ENCODE measurements around the gene HSF5. TPM values are rescaled to one million over a fixed set of nuclear protein-coding genes. Genes with fewer than 3 reads are reported as not detected.

The HSF5 gene
- total and polyA plus RNA-seq, 2 donors (not counting 3 experiments of a cell fraction or from before 2014, with no cell fraction given) = 0.03 TPM; not detected in 1

DNA sequence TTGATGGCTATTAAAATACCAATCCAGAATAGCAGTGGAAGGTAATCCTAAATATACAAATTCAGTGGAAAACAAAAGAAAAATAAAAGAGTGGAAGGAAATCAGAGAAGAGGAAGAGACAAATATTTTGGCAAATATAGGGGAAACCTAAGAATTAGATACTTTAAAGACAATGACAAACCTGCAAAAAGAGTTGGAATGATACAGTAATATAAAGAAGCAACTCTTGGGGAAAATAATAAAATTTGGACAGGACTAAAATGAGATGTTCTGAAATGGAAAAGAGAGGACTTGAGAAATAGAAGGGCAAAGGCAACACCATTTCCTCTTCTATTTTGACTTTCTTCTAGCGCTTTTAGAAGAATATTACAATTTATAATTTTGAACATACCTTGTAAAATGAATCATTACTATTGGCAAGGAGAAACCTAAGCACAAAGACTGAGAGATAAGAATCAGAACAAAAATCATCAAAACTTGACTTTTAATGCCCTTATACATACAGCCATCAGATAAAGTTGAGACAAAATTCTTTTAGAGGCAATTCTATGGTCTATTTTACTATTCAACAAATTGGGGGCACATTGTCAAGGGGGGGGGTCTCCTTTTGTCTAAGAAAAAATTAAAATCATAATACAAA is 76.0 kb downstream of the HSF5 start:
- peaks cover 3 to 38% of the 10 kb centered on the region in 2 experiments for H3K27me3 ChIP-seq (ENCODE audit: control insufficient read depth in 2 of 2, insufficient read depth in 2 of 2, low read length in 2 of 2)
- H3K4me3 ChIP-seq (replicated peaks in 1 of 3; ENCODE audit: insufficient read depth in 1 of 3, low read depth in 1 of 3, low read length in 3 of 3) = no peak overlapping the region
- CTCF ChIA-PET = interaction anchor here (1.4 kb wide), 1 partner anchor 95 kb away, joined by 5 read pairs; no protein-coding TSS in a partner anchor
- DNase-seq (ENCODE audit: low read depth, low spot score) (no peak), FAIRE-seq (no peak)
- no peak overlapping the region for H3K9ac ChIP-seq (replicated peaks; ENCODE audit: extremely low read depth, insufficient read depth, low read length)
- H2AFZ ChIP-seq (ENCODE audit: low read depth, low read length) = no peak overlapping the region
- no peaks in the 10 kb centered on the region for H3K4me1 ChIP-seq (ENCODE audit: control insufficient read depth, extremely low read depth, insufficient read depth, low read length)
- dilution Hi-C loops (cut with MboI; ENCODE audit: extremely low pct_ligation_motif_present, low sequenced_read_pairs) = no loop called here
- H3K9me1 ChIP-seq (replicated peaks; ENCODE audit: control insufficient read depth, extremely low read depth, insufficient read depth, low read length) = no peaks in the 10 kb centered on the region
- H3K79me2 ChIP-seq (ENCODE audit: control insufficient read depth, insufficient read depth, low read length) = no peaks in the 10 kb centered on the region
- no peak overlapping the region for H3K4me2 ChIP-seq (ENCODE audit: insufficient read depth, low read length)
- H4K20me1 ChIP-seq (replicated peaks; ENCODE audit: control insufficient read depth, extremely low read depth, insufficient read depth, low read length) = no peaks in the 10 kb centered on the region
- TF ChIP-seq POLR2AphosphoS5 (IDR thresholded peaks at IDR 0.05; ENCODE audit: insufficient read depth, low read depth, low read length) = no peak
- no peak for TF ChIP-seq POLR2A (IDR thresholded peaks at IDR 0.05; ENCODE audit: low read depth, low read length)
- POLR2A ChIA-PET = no interaction called here
- no peaks in the 10 kb centered on the region for H3K36me3 ChIP-seq (ENCODE audit: control insufficient read depth in 2 of 2, extremely low read depth in 1 of 2, insufficient read depth in 2 of 2, low read length in 2 of 2)
- intact Hi-C loops (cut with micrococcal nuclease) = no loop called here
- H3K9me3 ChIP-seq (replicated peaks; ENCODE audit: control insufficient read depth, insufficient read depth, low read length) = no peaks in the 10 kb centered on the region
- no TSS peak for BruUV-seq (replicated peaks)
- H3K27ac ChIP-seq (ENCODE audit: insufficient read depth, low read depth, low read length) = no peak overlapping the region

DNA sequence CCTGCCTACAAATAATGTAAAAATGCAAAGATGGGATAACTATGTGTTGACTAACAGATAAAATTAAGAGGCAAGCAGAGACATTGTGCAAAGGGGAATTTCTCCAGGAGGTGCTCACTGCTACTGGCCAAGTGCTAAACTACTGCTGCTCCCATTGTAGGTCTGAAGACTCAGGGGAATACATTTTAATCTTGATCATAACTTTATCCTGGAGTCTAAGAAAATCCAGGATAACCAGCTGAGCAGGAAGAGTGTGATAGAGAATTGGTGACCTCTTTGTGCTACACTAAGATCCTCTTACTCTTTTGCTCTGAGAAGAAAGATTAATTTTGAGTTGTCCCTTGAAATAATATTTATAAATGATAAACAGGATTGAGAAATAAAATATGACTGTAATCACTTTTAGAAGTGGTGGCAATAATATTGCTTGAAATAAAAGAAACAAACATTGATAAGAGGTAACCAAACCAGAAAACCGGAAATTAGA is 76.8 kb downstream of the HSF5 start:
- no TSS peak for BruUV-seq (replicated peaks)
- H3K27me3 ChIP-seq (ENCODE audit: control insufficient read depth in 2 of 2, insufficient read depth in 2 of 2, low read length in 2 of 2) = peaks cover 3 to 38% of the 10 kb centered on the region in 2 experiments
- H3K27ac ChIP-seq (ENCODE audit: insufficient read depth, low read depth, low read length) = no peak overlapping the region
- TF ChIP-seq POLR2A (IDR thresholded peaks at IDR 0.05; ENCODE audit: low read depth, low read length) (no peak), POLR2AphosphoS5 (IDR thresholded peaks at IDR 0.05; ENCODE audit: insufficient read depth, low read depth, low read length) (no peak), EZH2 (IDR thresholded peaks at IDR 0.05; ENCODE audit: borderline replicate concordance, low read depth, low read length, severe bottlenecking) (no peak), GATA2 (IDR thresholded peaks at IDR 0.05; ENCODE audit: insufficient read depth, insufficient read length, low read depth, low read length) (no peak), FOS (IDR thresholded peaks at IDR 0.05; ENCODE audit: borderline replicate concordance, insufficient read depth, low read length) (no peak), CTCF (IDR thresholded peaks at IDR 0.05; ENCODE audit: extremely low read depth in 1 of 2, insufficient read depth in 1 of 2, low read depth in 1 of 2, low read length in 2 of 2) (no peak), MYC (IDR thresholded peaks at IDR 0.05; ENCODE audit: low read depth, low read length) (no peak), JUN (IDR thresholded peaks at IDR 0.05; ENCODE audit: borderline replicate concordance, insufficient read depth, insufficient read length, low read depth) (no peak)
- TF ChIP-seq, protein P1, sequence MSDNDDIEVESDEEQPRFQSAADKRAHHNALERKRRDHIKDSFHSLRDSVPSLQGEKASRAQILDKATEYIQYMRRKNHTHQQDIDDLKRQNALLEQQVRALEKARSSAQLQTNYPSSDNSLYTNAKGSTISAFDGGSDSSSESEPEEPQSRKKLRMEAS (IDR thresholded peaks at IDR 0.05; ENCODE audit: insufficient read depth, insufficient read length) = no peak
- H3K9me1 ChIP-seq (replicated peaks; ENCODE audit: control insufficient read depth, extremely low read depth, insufficient read depth, low read length) = no peaks in the 10 kb centered on the region
- H3K4me3 ChIP-seq (replicated peaks in 1 of 3; ENCODE audit: insufficient read depth in 1 of 3, low read depth in 1 of 3, low read length in 3 of 3) = no peak overlapping the region
- no peaks in the 10 kb centered on the region for H3K79me2 ChIP-seq (ENCODE audit: control insufficient read depth, insufficient read depth, low read length)
- POLR2A ChIA-PET = no interaction called here
- no peak overlapping the region for H2AFZ ChIP-seq (ENCODE audit: low read depth, low read length)
- H4K20me1 ChIP-seq (replicated peaks; ENCODE audit: control insufficient read depth, extremely low read depth, insufficient read depth, low read length) = no peaks in the 10 kb centered on the region
- dilution Hi-C loops (cut with MboI; ENCODE audit: extremely low pct_ligation_motif_present, low sequenced_read_pairs) (no loop called here), intact Hi-C loops (cut with micrococcal nuclease) (no loop called here)
- H3K9me3 ChIP-seq (replicated peaks; ENCODE audit: control insufficient read depth, insufficient read depth, low read length) = no peaks in the 10 kb centered on the region
- DNase-seq (ENCODE audit: low read depth, low spot score) (no peak), FAIRE-seq (no peak)
- no peaks in the 10 kb centered on the region for H3K4me1 ChIP-seq (ENCODE audit: control insufficient read depth, extremely low read depth, insufficient read depth, low read length)
- H3K9ac ChIP-seq (replicated peaks; ENCODE audit: extremely low read depth, insufficient read depth, low read length) = no peak overlapping the region
- H3K4me2 ChIP-seq (ENCODE audit: insufficient read depth, low read length) = no peak overlapping the region
- H3K36me3 ChIP-seq (ENCODE audit: control insufficient read depth in 2 of 2, extremely low read depth in 1 of 2, insufficient read depth in 2 of 2, low read length in 2 of 2) = no peaks in the 10 kb centered on the region
- CTCF ChIA-PET = no interaction called here
